ENCODE results near the gene PKMYT1. TPM values are rescaled to one million over a fixed set of nuclear protein-coding genes. Genes with fewer than 3 reads are reported as not detected.

PKMYT1 gene
- total and polyA plus RNA-seq, 2 experiments from 2014 or later, result 15.6 to 21.1 TPM

DNA sequence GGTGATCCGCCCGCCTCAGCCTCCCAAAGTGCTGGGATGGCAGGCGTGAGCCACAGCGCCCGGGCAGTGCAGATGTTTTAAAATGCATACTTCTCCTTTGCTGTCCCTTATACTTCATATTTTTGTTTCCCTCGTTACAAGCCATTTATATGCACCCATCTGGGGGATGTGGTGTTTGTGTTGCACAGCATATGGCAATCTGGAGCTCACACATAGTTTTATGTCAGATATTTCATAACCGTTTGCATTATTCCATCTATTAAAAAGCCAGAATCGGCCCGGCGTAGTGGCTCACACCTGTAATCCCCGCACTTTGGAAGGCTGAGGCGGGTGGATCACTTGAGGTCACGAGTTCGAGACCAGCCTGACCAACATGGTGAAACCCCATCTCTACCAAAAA, 56.8 kb downstream of the PKMYT1 start:
- in situ Hi-C loops (cut with MboI), result no loop called here
- Histone ChIP-seq H3K79me2 (ENCODE audit: insufficient read depth) (peaks cover 18% of the 10 kb centered on the region), H3K9me2 (ENCODE audit: insufficient read depth) (no peaks in the 10 kb centered on the region), H3K4me3 (no peak overlapping the region), H3K4me2 (ENCODE audit: unreplicated experiment) (no peak overlapping the region), H3K4me1 (ENCODE audit: insufficient read depth) (peaks cover 4% of the 10 kb centered on the region; the same call in 1 of the 2 replicates), H3K9me3 (ENCODE audit: low read depth) (no peaks in the 10 kb centered on the region), H4K20me1 (ENCODE audit: insufficient read depth) (no peaks in the 10 kb centered on the region), H2AFZ (no peak overlapping the region), H3K27ac (no peak overlapping the region), H3K9ac (no peak overlapping the region), H3F3A (ENCODE audit: insufficient read depth) (peaks cover 7% of the 10 kb centered on the region; the same call in 1 of the 2 replicates), H3K27me3 (replicated peaks; ENCODE audit: insufficient read depth) (no peaks in the 10 kb centered on the region), H3K36me3 (ENCODE audit: low read depth) (no peaks in the 10 kb centered on the region)
- no peak for DNase-seq
- TF ChIP-seq EZH2 (IDR thresholded peaks at IDR 0.05; ENCODE audit: insufficient read depth, poor library complexity, severe bottlenecking) (no peak), EZH2phosphoT487 (IDR thresholded peaks at IDR 0.05; ENCODE audit: insufficient read depth, low read depth) (no peak)
- 95 to 96% methylated on average over 14 of the region's 14 CpGs for WGBS, 2 experiments (ENCODE audit: low coverage in 1 of 2, low lambda C conversion rate in 2 of 2, missing lambda C conversion rate in 2 of 2)

Small RNA genes lying within 50 kb of the gene (small RNA-seq; reads per million reads assigned to genes)
- not detected for gene LINC00514 (ENCODE audit: low read depth, low replicate concordance)

Other genes with a start within 250 kb of the PKMYT1 start
- gene SRRM2, start 227.8 kb downstream of the PKMYT1 start, total RNA-seq (2014; rRNA removed; shearing (Covaris generic)), result 42.6 and 53.6 TPM in 2 replicates
- gene SRRM2, start 227.8 kb downstream of the PKMYT1 start, polyA plus RNA-seq (2016; fragmentation: Nextera tagmentation; extraction: Ambion mirVana), result 173 and 202 TPM in 2 replicates
- 320 and 713 TPM in 2 replicates for gene ELOB, start 203.2 kb downstream of the PKMYT1 start, total RNA-seq (2014; rRNA removed; shearing (Covaris generic))
- 565 and 586 TPM in 2 replicates for gene ELOB, start 203.2 kb downstream of the PKMYT1 start, polyA plus RNA-seq (2016; fragmentation: Nextera tagmentation; extraction: Ambion mirVana)
- not detected in 2 replicates for gene PRSS33, start 192.9 kb downstream of the PKMYT1 start, total RNA-seq (2014; rRNA removed; shearing (Covaris generic))
- gene PRSS33, start 192.9 kb downstream of the PKMYT1 start, polyA plus RNA-seq (2016; fragmentation: Nextera tagmentation; extraction: Ambion mirVana), result not detected in 2 replicates
- gene PRSS41, start 182.0 kb downstream of the PKMYT1 start, total RNA-seq (2014; rRNA removed; shearing (Covaris generic)), result not detected in 2 replicates
- not detected in 2 replicates for gene PRSS41, start 182.0 kb downstream of the PKMYT1 start, polyA plus RNA-seq (2016; fragmentation: Nextera tagmentation; extraction: Ambion mirVana)
- not detected in 2 replicates for gene PRSS21, start 163.2 kb downstream of the PKMYT1 start, total RNA-seq (2014; rRNA removed; shearing (Covaris generic))
- not detected in 2 replicates for gene PRSS21, start 163.2 kb downstream of the PKMYT1 start, polyA plus RNA-seq (2016; fragmentation: Nextera tagmentation; extraction: Ambion mirVana)
- gene ZG16B, start 150.1 kb downstream of the PKMYT1 start, total RNA-seq (2014; rRNA removed; shearing (Covaris generic)), result not detected in 2 replicates
- gene ZG16B, start 150.1 kb downstream of the PKMYT1 start, polyA plus RNA-seq (2016; fragmentation: Nextera tagmentation; extraction: Ambion mirVana), result not detected in 2 replicates
- gene PRSS22, start 122.3 kb downstream of the PKMYT1 start, total RNA-seq (2014; rRNA removed; shearing (Covaris generic)), result not detected in 2 replicates
- gene PRSS22, start 122.3 kb downstream of the PKMYT1 start, polyA plus RNA-seq (2016; fragmentation: Nextera tagmentation; extraction: Ambion mirVana), result not detected in 2 replicates
- gene FLYWCH2, start 97.2 kb downstream of the PKMYT1 start, total RNA-seq (2014; rRNA removed; shearing (Covaris generic)), result 60.3 and 112 TPM in 2 replicates
- 48.6 and 53.6 TPM in 2 replicates for gene FLYWCH2, start 97.2 kb downstream of the PKMYT1 start, polyA plus RNA-seq (2016; fragmentation: Nextera tagmentation; extraction: Ambion mirVana)
- 43.3 and 44.7 TPM in 2 replicates for gene FLYWCH1, start 68.5 kb downstream of the PKMYT1 start, total RNA-seq (2014; rRNA removed; shearing (Covaris generic))
- gene FLYWCH1, start 68.5 kb downstream of the PKMYT1 start, polyA plus RNA-seq (2016; fragmentation: Nextera tagmentation; extraction: Ambion mirVana), result 16.0 and 18.7 TPM in 2 replicates
- gene KREMEN2, start 16.2 kb downstream of the PKMYT1 start, total RNA-seq (2014; rRNA removed; shearing (Covaris generic)), result not detected in 2 replicates
- not detected in 2 replicates for gene KREMEN2, start 16.2 kb downstream of the PKMYT1 start, polyA plus RNA-seq (2016; fragmentation: Nextera tagmentation; extraction: Ambion mirVana)
- gene PAQR4, start 11.1 kb downstream of the PKMYT1 start, total RNA-seq (2014; rRNA removed; shearing (Covaris generic)), result 7.7 and 11.3 TPM in 2 replicates
- 5.1 and 5.6 TPM in 2 replicates for gene PAQR4, start 11.1 kb downstream of the PKMYT1 start, polyA plus RNA-seq (2016; fragmentation: Nextera tagmentation; extraction: Ambion mirVana)
- not detected in 2 replicates for gene CLDN9, start 32.5 kb upstream of the PKMYT1 start, total RNA-seq (2014; rRNA removed; shearing (Covaris generic))
- gene CLDN9, start 32.5 kb upstream of the PKMYT1 start, polyA plus RNA-seq (2016; fragmentation: Nextera tagmentation; extraction: Ambion mirVana), result 0.09 TPM in 1 of 2 replicates, not detected in the other
- gene CLDN6, start 37.7 kb upstream of the PKMYT1 start, total RNA-seq (2014; rRNA removed; shearing (Covaris generic)), result not detected in 2 replicates
- 0.32 and 0.33 TPM in 2 replicates for gene CLDN6, start 37.7 kb upstream of the PKMYT1 start, polyA plus RNA-seq (2016; fragmentation: Nextera tagmentation; extraction: Ambion mirVana)
- 700 and 735 TPM in 2 replicates for gene TNFRSF12A, start 39.9 kb upstream of the PKMYT1 start, total RNA-seq (2014; rRNA removed; shearing (Covaris generic))
- gene TNFRSF12A, start 39.9 kb upstream of the PKMYT1 start, polyA plus RNA-seq (2016; fragmentation: Nextera tagmentation; extraction: Ambion mirVana), result 864 and 895 TPM in 2 replicates
- 5.8 and 7.2 TPM in 2 replicates for gene HCFC1R1, start 43.5 kb upstream of the PKMYT1 start, total RNA-seq (2014; rRNA removed; shearing (Covaris generic))
- 53.2 and 60.4 TPM in 2 replicates for gene HCFC1R1, start 43.5 kb upstream of the PKMYT1 start, polyA plus RNA-seq (2016; fragmentation: Nextera tagmentation; extraction: Ambion mirVana)
- gene THOC6, start 43.6 kb upstream of the PKMYT1 start, total RNA-seq (2014; rRNA removed; shearing (Covaris generic)), result 12.3 and 17.7 TPM in 2 replicates
- gene THOC6, start 43.6 kb upstream of the PKMYT1 start, polyA plus RNA-seq (2016; fragmentation: Nextera tagmentation; extraction: Ambion mirVana), result 18.1 and 22.4 TPM in 2 replicates
- gene BICDL2, start 56.5 kb upstream of the PKMYT1 start, total RNA-seq (2014; rRNA removed; shearing (Covaris generic)), result 0.11 TPM in 1 of 2 replicates, not detected in the other
- 0.30 and 0.63 TPM in 2 replicates for gene BICDL2, start 56.5 kb upstream of the PKMYT1 start, polyA plus RNA-seq (2016; fragmentation: Nextera tagmentation; extraction: Ambion mirVana)
- not detected in 2 replicates for gene MMP25, start 66.1 kb upstream of the PKMYT1 start, total RNA-seq (2014; rRNA removed; shearing (Covaris generic))
- gene MMP25, start 66.1 kb upstream of the PKMYT1 start, polyA plus RNA-seq (2016; fragmentation: Nextera tagmentation; extraction: Ambion mirVana), result 0.16 and 0.23 TPM in 2 replicates
- gene IL32, start 85.2 kb upstream of the PKMYT1 start, total RNA-seq (2014; rRNA removed; shearing (Covaris generic)), result 0.76 TPM in 1 of 2 replicates, not detected in the other
- gene IL32, start 85.2 kb upstream of the PKMYT1 start, polyA plus RNA-seq (2016; fragmentation: Nextera tagmentation; extraction: Ambion mirVana), result 0.56 and 1.0 TPM in 2 replicates
- not detected in 2 replicates for gene ZSCAN10, start 118.8 kb upstream of the PKMYT1 start, total RNA-seq (2014; rRNA removed; shearing (Covaris generic))
- 0.08 TPM in 1 of 2 replicates, not detected in the other for gene ZSCAN10, start 118.8 kb upstream of the PKMYT1 start, polyA plus RNA-seq (2016; fragmentation: Nextera tagmentation; extraction: Ambion mirVana)
- gene ZNF205, start 132.1 kb upstream of the PKMYT1 start, total RNA-seq (2014; rRNA removed; shearing (Covaris generic)), result 12.5 and 14.6 TPM in 2 replicates
- gene ZNF205, start 132.1 kb upstream of the PKMYT1 start, polyA plus RNA-seq (2016; fragmentation: Nextera tagmentation; extraction: Ambion mirVana), result 4.2 and 4.4 TPM in 2 replicates
- 7.3 and 7.7 TPM in 2 replicates for gene ZNF213, start 154.6 kb upstream of the PKMYT1 start, total RNA-seq (2014; rRNA removed; shearing (Covaris generic))
- gene ZNF213, start 154.6 kb upstream of the PKMYT1 start, polyA plus RNA-seq (2016; fragmentation: Nextera tagmentation; extraction: Ambion mirVana), result 5.3 and 5.4 TPM in 2 replicates
- 5.3 TPM in 1 of 2 replicates, not detected in the other for gene OR1F1, start 207.8 kb upstream of the PKMYT1 start, total RNA-seq (2014; rRNA removed; shearing (Covaris generic))
- not detected in 2 replicates for gene OR1F1, start 207.8 kb upstream of the PKMYT1 start, polyA plus RNA-seq (2016; fragmentation: Nextera tagmentation; extraction: Ambion mirVana)